DMS53 treated with DMSO at 0.1 percent for 48 hours (cell line): ENCODE results near the gene ZBTB39.
A peak's percentile ranks its signal among the peaks of the same experiment; 100 is the strongest.
"Not testable (repeated sequence)": the region's sequence is repeated elsewhere in the genome, so short reads cannot be mapped to it uniquely, and the experiment has no call there.

Source experiments
- DNase-seq: peaks from one replicate; lab custom pipeline; 2025; ENCODE audit not compliant: unreplicated experiment; lab: John Stamatoyannopoulos, UW

Gene ZBTB39, protein sequence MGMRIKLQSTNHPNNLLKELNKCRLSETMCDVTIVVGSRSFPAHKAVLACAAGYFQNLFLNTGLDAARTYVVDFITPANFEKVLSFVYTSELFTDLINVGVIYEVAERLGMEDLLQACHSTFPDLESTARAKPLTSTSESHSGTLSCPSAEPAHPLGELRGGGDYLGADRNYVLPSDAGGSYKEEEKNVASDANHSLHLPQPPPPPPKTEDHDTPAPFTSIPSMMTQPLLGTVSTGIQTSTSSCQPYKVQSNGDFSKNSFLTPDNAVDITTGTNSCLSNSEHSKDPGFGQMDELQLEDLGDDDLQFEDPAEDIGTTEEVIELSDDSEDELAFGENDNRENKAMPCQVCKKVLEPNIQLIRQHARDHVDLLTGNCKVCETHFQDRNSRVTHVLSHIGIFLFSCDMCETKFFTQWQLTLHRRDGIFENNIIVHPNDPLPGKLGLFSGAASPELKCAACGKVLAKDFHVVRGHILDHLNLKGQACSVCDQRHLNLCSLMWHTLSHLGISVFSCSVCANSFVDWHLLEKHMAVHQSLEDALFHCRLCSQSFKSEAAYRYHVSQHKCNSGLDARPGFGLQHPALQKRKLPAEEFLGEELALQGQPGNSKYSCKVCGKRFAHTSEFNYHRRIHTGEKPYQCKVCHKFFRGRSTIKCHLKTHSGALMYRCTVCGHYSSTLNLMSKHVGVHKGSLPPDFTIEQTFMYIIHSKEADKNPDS

DNA sequence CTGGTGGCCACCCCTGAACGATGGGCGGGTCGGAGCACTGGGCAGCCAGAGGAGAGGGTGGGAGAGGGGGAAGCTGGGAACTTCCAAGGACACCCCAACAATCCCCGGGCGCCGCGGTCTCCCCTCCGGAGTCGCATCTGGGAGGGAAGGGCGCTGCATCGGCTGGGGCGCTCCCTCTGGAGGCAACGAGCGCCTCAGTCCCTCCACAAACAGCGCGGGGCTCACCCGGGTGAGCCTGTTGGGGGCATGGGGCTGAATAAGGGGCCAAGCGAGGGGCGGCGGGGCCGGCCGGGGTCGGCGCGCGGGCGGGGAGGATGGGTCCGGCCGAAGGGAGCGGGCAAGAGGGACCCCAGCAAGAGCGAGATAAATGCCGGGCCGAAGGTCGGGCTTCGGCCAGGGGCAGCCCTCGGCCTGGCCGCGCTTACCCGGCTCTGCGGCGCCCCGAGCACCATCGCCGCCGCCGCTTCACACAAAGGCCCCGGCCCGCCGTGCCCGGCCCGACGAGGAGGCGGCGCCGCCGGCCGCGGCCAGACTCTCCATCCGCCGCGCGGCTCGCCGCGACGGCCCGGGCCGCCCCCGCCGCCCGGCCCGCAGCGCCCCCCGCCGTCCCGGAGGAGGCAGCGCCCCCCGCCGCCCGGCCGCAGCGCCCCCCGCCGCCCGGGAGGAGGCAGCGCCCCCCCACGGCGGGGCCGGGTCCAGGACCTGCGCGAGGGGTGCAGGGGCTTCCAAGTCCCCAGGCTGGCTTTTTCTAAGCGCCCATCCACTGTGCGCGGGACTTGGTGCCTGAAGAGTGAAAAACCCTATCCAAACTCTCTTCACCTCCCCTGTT, at the start of gene ZBTB39:
Gene ZBTB39 (minus strand): TSS at position 567 of the 829 bp plus-strand sequence. CDS start 1,629 bp downstream, outside the sequence.
- peak; percentile 36 for DNase-seq

DNA sequence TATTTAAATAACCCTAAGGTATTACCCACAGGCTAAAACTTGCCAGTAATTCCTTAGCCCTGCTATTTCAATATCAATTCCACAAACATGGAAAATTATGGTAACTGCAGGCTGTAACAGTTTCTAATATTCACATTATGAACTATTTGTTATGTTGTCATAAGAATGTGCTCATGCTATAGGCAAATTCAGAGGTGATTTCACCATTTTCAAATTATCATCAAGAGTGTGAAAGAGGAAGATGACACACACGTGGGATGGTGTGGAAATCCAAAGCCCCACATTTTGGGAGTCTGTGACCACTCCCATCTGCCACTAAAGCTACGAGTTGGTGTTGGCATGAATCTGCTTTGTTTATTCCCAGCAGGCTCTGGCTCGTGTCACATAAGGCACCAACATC, 49.5 kb upstream of the ZBTB39 start:
- DNase-seq, result no peak

DNA sequence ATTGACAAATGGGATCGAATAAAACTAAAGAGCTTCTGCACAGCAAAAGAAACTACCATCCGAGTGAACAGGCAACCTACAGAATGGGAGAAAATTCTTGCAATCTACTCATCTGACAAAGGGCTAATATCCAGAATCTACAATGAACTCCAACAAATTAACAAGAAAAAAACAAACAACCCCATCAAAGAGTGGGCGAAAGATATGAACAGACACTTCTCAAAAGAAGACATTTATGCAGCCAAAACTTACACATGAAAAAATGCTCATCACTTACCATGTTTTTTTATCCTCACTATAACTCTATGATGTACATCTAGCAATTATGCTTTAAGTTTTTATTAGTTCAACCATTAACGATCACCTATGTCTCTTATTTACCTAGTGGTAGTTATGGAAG, 47.6 kb upstream of the ZBTB39 start:
- DNase-seq, result not testable (repeated sequence)

DNA sequence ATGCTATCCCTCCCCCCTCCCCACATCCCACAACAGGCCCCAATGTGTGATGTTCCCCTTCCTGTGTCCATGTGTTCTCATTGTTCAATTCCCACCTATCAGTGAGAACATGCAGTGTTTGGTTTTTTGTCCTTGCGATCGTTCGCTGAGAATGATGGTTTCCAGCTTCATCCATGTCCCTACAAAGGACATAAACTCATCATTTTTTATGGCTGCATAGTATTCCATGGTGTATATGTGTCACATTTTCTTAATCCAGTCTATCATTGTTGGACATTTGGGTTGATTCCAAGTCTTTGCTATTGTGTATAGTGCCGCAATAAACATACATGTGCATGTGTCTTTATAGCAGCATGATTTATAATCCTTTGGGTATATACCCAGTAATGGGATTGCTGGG, 46.8 kb upstream of the ZBTB39 start:
- DNase-seq, result not testable (repeated sequence)

DNA sequence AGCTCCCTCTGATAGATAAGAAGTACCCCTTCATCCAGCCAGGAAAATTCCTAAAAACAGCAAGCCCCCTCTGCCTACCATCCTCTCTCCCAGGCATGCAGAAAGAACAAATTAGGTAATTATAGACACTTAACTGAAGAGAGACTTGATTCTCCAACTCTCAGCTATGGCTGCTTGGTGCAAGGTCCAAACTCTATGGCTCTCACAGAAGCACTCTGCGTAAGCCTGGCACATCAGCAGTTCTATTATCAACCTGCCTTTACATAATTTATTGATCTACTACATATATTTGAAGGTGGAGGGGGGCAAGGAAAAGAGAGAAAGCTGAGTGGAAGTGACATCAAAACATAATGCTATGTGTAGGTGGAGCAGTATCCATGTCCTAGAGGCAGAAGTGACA, 44.7 kb upstream of the ZBTB39 start:
- no peak for DNase-seq

DNA sequence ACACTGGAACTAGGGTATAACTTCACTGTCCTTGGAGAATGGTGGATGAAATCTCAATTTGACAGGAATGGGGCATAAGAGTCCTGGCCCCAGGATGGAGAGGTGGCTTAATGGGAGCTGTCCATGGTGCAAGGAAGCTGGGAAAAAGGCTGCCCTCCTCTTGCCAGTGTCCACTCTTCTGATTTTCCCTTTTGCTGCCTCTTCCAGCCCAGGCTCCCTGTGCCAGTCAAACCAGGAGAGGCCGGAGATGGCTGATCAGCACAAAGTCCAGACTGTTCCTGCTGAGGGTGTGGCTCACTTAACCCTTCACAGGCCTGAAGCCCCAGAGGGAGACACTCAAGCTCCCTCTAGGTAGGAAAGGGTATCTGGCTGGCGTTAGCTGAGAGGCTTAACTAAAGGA, 43.5 kb upstream of the ZBTB39 start, which contains the start of gene MYO1A:
Gene MYO1A (minus strand): TSS at position 240 of the 400 bp plus-strand sequence. CDS start 1,806 bp downstream, outside the sequence.
- DNase-seq, result no peak

DNA sequence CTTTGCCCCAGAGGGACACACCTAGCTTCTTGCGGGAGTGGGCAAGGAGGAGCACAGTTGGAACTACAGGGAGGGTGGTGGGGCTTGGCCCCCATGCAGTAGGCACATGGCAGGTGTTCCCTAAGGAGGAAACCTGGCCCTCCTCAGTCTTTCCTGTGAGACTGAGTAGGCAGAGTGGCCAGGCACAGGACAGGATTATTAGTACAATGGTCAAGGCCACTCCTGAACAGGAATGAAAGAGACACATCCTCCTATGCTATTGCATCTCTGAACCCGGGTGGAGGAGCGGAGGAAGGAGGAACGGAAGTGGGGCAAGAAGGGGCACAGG, 42.7 kb upstream of the ZBTB39 start:
- no peak for DNase-seq

DNA sequence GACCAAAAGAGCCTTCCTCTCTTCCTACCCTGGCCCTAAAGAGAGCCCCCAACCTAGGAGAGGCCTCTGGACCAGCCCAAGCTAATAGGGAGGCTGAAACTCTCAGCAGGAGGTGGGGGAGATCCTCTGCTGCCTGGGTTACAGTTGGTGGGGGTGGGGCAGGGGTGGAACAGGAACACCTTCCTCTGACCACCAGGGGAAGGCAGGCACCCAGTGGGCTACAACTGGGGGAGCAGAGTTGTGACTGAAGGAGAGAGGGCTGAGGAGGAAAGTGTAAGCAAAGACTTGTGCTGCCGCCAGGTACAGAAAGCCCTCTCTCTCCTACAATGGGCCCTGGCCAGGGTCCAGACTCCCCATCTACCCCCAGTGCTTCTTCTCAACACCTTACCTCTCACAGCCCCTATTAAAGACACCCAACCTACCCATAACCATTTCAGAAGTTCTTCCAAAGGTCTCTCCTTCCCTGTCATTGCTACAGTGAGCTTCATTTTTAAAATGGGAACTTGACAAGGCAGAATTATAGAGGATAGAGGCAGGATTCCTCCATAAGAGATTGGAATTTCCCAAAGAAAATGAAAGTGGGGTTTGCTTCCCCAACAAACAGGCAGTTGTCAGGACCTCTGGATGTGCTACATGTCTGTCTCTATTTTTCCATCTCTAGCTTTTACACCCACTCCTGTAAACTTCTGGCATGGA, 42.2 kb upstream of the ZBTB39 start:
- DNase-seq, result no peak

DNA sequence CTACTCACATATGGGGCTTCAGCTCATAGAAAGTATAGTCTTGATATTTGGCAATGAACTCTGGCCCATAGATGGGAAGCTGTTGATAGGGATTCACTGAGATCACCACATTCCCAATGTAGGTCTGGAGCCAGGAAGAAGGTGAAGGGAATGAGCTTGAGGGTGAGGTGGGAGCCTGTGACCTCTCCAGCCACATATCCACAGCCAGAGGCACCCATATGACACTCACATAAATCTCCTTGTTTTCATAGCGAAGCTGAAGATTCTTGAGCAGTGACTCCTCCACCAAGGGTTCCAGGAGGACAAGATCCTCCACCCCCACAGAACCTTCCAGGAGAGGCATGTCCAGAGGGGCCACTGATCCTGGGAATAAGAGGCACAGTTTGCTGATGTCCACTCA, 41.6 kb upstream of the ZBTB39 start:
- DNase-seq, result no peak

DNA sequence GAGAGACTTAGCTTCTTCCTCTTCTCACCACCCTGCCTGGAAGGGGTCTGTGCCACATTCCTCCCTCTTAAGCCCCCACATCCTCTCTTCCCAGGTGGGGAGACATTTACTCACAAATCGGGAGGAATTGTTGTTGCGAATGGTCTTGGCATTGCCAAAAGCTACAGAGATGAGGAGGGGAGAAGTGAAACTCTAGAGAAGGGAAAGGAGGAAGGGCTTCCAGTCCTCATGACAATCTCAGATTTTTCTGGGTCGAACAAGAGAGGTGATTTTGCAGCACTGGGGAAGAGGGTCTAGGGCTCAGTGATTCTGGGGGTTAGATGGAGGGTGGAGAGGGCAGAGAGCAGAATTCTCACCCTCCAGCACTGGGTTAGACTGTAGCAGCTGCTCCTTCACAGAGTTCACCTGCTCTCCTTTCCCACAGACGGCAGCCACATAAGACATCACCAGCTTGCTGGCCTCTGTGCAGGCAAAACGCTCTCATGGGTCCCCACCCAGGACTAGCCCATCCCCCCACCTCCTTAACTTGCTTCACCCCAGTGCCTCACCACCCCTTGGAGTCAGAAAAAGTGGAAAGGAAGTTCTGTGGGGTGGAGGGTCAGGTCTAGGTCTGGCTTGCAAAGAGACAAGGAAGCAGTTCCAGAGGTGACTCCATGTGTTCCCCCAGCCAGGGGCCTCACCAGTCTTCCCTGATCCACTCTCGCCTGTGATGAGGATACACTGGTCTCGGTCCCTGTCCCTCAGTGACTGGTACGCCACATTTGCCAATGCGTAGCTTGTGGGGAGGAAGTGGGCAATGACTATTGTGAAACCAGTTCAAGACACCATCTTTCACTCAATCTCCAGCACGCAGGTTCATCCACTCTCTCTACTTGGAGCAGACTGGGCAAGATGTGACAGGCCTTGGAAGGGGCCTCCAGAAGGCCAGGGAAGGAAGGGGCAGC, 40.9 kb upstream of the ZBTB39 start:
- DNase-seq, result no peak

DNA sequence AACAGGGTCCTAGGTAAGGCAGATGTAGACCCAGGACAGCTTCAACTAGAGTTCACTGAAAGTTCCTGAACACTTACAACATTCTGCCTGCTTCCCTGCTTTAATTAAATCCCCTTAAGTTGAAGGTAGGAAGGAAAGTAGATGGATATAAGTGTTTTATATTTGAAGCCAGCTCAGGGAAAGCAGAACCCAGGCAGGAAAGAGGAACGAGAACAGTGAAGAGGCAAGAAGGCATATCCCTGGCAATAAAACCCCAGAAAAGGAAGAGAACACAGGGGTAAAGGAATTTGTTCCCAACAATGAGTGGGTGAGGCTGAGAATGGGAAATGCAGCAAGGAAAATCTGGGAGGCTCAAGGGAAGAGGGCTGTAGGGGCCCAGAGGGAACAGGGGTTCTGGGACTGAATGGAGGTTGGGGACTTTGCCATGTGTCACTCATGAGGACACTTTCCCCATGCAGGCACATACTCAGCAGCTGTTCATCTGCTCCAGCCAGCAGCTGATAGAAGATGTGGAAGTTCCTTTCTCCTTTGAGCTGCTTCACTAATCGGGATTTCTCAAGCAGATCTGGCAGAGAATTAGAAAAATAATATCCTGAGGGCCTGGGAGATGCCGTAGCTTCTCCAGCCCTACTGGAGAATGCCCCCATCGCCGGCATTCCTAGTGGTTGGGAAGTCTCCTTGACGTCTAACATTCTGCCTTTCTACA, 39.9 kb upstream of the ZBTB39 start:
- no peak for DNase-seq

DNA sequence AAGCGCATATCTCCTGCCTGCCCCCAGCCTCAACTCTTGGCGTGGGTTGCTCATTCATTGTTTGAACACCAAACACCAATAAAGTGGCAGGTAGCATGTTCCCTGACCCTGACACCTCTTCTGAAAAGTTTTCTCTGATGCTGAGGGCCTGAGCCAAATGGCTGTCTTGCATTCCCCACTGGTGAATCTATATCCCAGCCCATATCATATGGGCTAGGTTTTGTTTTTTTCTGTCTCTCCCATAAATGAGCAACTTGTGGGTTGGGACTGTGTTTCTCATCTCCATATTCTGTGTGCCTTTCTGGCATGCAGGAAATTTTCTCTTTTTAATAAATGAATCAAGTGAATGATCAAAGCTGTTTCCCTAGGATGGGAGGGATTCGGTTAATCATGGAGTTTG, 38.5 kb upstream of the ZBTB39 start:
- DNase-seq, result no peak

DNA sequence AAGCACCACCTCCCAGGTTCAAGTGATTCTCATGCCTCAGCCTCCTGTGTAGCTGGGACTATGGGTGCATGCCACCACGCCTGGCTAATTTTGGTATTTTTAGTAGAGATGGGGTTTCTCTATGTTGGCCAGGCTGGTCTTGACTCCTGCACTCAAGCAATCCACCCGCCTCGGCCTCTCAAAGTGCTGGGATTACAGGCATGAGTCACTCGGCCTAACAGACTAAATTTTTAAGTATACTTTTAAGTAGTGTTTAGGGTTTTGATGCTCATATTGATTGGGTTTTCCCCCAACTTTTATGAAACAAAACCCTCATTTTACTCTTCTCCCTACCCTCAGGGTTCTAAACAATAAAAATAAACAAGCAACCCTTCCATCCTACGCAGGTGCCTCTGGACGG, 38.1 kb upstream of the ZBTB39 start:
- DNase-seq, result no peak

DNA sequence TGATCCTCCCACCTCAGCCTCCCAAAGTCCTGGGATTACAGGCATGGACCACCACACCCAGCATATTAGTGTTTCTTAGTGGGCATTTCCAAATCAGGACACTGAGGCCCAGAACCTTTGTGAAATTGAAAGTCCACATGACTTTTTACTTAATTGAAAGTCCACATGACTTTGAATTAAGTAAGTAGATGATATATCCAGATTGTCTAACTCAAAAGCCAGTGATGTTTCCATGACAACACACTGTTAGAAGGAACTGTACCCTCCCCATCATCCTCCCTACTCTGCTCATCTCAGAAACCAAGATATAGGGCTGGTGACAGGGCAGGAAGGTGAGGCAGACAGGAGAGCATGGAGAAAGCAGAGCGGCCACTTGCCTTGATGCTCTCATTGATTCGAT, 36.3 kb upstream of the ZBTB39 start:
- DNase-seq, result no peak

DNA sequence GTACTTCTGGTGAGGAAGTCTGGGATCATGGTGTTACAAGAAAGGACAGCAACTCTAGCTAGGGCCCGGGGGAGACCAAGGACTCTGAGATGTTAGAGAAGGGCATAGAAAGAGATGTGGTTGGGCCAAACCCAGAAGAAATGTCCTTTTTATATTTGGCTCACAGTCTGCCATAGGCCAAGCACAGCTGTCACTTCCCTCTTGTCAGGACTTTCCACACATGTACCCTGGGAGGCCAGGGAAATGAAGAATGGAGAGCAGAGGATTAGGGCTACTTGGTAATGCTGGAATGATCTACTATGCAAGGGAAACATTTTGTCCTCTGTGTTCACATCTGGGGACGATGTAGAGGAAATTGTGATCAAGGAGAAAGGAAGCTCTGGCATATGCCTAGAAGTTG, 34.4 kb upstream of the ZBTB39 start:
- no peak for DNase-seq

DNA sequence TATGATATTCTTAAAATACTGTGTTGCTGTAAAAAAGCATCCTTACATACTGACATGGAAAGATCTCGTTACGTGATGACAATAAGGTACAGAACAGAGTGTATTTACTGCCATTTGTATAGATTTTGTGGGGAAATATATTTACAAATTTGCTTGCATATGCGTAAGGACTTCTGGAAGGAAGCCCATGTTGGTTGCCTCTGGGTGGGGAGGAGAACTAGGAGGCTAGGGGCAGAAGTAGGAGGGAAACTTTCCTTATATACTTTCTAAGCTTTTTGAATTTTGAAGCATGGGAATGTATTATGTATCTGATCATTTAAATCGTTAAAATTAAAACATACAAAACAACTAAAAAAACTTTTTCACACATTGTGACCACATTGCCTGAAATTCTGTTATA, 33.9 kb upstream of the ZBTB39 start:
- DNase-seq, result no peak

DNA sequence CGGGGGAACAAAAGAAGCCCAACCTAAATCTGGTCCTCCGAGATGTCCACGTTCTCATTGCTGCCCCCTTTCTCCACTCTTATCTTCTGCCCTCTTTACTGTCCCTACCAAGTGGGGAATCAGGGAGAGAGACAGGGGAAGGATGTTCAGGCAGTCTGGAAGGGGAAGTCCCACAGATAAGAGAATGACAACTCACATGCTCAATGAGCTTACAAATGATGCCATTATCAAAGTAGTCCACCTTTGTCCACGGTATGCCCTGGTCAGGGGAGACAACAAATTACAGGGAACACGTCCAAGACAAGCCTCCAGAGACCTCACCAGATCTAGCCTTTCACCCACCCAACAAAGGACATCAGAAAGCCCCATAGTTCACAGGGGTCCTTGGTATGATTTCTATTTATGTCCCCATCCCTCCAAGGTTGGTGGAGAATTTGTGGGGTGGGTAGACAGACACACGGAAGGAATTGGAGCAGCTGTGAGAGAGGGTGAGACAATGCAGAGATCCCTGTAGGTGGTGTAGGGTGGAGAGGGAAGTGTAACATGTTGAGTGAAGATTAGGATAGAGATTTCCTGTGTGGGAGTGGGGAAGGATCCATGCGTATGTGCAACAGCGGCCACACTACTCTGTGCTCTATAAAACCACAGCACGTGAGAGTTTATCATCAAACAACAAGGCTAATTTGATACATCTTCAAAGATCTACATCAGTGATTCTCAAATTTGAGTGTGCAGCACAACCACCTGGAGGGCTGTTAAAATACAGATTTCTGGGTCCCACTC, 32.9 kb upstream of the ZBTB39 start:
- DNase-seq, result no peak

DNA sequence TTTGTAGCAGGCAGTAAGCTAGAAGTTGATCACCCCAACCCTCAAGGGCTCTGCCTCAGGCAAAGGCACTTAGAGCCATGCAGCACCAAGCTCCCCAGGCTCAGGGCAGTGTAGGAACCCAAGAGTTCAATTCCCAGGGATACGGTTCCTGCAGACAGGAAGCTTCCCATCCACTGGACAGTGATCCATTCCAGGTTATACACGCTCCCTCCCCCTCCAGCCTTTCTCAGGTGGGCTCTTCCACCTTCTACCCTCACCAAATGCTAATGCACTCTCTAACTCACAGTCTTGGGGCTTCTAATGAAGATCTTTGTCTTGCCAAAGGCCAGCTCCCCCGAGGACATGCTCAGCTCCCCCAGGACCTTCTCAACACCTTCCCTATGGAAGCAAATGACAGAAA, 30.9 kb upstream of the ZBTB39 start:
- DNase-seq, result no peak

DNA sequence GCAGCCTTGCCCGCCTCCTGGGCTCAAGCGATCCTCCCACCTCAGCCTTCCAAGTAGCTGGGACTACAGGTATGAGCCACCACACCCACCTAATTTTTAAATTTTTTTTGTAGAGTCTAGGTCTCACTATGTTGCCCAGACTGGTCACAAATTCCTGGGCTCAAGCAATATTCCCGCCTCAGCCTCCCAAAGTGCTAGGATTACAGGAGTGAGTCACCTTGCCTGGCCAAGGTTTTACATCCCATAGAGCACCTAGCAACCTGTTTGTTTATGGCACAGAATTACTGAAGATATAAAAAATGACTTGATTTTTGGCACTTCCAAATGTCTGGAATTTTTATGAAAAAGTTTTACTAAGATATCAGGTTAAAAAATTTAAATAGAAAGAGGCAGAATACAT, 27.1 kb upstream of the ZBTB39 start:
- DNase-seq, result no peak
